Psoas muscle (tissue), 8 donors: ENCODE data around the gene CNTNAP2. TPM values are rescaled to one million over a fixed set of nuclear protein-coding genes. Genes with fewer than 3 reads are reported as not detected.

Source experiments
- ATAC-seq, 4 donors: fragments of 200-7000 bp; cut with Tn5 transposase; one replicate each; pipeline ENCODE4 v1.9.1; 2020; ENCODE audit warnings: moderate library complexity in 3 of 4, mild to moderate bottlenecking in 2 of 4
- DNase-seq, 2 donors: peaks; one replicate each; pipeline ENCODE4 v3.0.0-alpha.2; 2020
- H3K27ac ChIP-seq: fragments of 200-600 bp; one replicate; pipeline ENCODE4 v1.8.0; 2022
- H3K27me3 ChIP-seq, 3 donors: fragments of 200-600 bp in 1 of 3; one replicate each; pipeline versions ENCODE4 v1.6.1 to v1.8.0; 2013 to 2022; ENCODE audit warnings: low read length in 2 of 3, mild to moderate bottlenecking in 2 of 3, moderate library complexity in 1 of 3; ENCODE audit not compliant: insufficient read depth in 3 of 3
- H3K36me3 ChIP-seq, 2 donors: fragments of 200-600 bp in 1 of 2; one replicate each; pipeline versions ENCODE4 v1.6.1 to v1.8.0; 2013 to 2022; ENCODE audit warnings: low read depth in 1 of 2, mild to moderate bottlenecking in 1 of 2, moderate library complexity in 1 of 2; ENCODE audit not compliant: insufficient read depth in 1 of 2
- H3K4me1 ChIP-seq: fragments of 200-600 bp; one replicate; pipeline ENCODE4 v1.8.0; 2022
- H3K4me3 ChIP-seq: fragments of 200-600 bp; one replicate; pipeline ENCODE4 v1.8.0; 2022; ENCODE audit warnings: mild to moderate bottlenecking
- H3K9me3 ChIP-seq: fragments of 200-600 bp; one replicate; pipeline ENCODE4 v1.8.0; 2022
- CTCF ChIP-seq: fragments of 200-600 bp; IDR thresholded peaks from one replicate; pipeline ENCODE4 v1.8.0; 2022; ENCODE audit warnings: antibody characterized with exemption
- WGBS, 3 donors: extraction: QIAGEN DNeasy Blood & Tissue Kit; methylation state at CpG; one replicate each; pipeline versions ENCODE4 v1.1.6 to v1.1.7; 2013; 5-methylcytosine and 5-hydroxymethylcytosine counted together
- intact Hi-C, 2 donors: fragments of 100-400 bp; cut with DNase I; formaldehyde crosslinking; loops; one replicate each; pipeline versions ENCODE4 v1.11.0 to v1.14.2; 2022
- polyA plus RNA-seq, 3 donors: library from polyadenylated mRNA; stranded (reverse); fragments of 200-250 nt; gene quantifications; one replicate each; pipeline ENCODE4 v1.2.3, GENCODE V29; 2013
- total RNA-seq, 4 donors: library from RNA; stranded (reverse); fragmentation: NEBNext Ultra II Directional in 2 of 4; extraction: Animal tissue kit (Norgen Biotek cat#: 25700) in 2 of 4; gene quantifications; one replicate each; pipeline versions ENCODE4 v1.2.1 to v1.2.4, GENCODE V29; 2021 to 2023
- donor health status: healthy with polysubstance abuse.
- donor health status: DM: no; HTN: no; CAD: no; lungs with moderate emphysema.
- donor health status: Bipolar disorder and iron deficiency.
- donor health status: healthy.
- donor health status: DM: yes; HTN: yes; CAD: no.
- donor health status: DM: no; HTN: no; CAD: no.
- donor health status: DM: no; HTN: no; CAD: no.
- donor health status: DM: yes; HTN: yes; CAD: no.

Gene CNTNAP2
- total and polyA plus RNA-seq, 7 donors: 0.01 to 0.13 TPM; not detected in 5

GRCh38 chr7:146387140-146387539 lies 270.5 kb downstream of the CNTNAP2 start:
- no peaks in the 10 kb centered on the region for H3K27me3 ChIP-seq
- DNase-seq: no peak
- no peak for ATAC-seq
- no peaks in the 10 kb centered on the region for H3K36me3 ChIP-seq
- intact Hi-C loops: no loop called here
- no peak overlapping the region for H3K27ac ChIP-seq
- no peak overlapping the region for H3K4me3 ChIP-seq
- no peaks in the 10 kb centered on the region for H3K9me3 ChIP-seq
- H3K4me1 ChIP-seq: no peaks in the 10 kb centered on the region
- TF ChIP-seq CTCF: no peak
- 77 to 100% (median 96%) methylated on average over 1 of the region's 1 CpG for WGBS, 3 donors

GRCh38 chr7:146388928-146389327 lies 272.3 kb downstream of the CNTNAP2 start:
- no peak for TF ChIP-seq CTCF
- no peak for ATAC-seq
- H3K4me3 ChIP-seq: no peak overlapping the region
- intact Hi-C loops: no loop called here
- H3K27ac ChIP-seq: no peak overlapping the region
- no peaks in the 10 kb centered on the region for H3K27me3 ChIP-seq
- H3K9me3 ChIP-seq: no peaks in the 10 kb centered on the region
- no peaks in the 10 kb centered on the region for H3K4me1 ChIP-seq
- DNase-seq: no peak
- 83 to 86% (median 84%) methylated on average over 2 of the region's 2 CpGs for WGBS, 3 donors
- no peaks in the 10 kb centered on the region for H3K36me3 ChIP-seq

GRCh38 chr7:146393346-146393745 lies 276.7 kb downstream of the CNTNAP2 start:
- intact Hi-C loops: no loop called here
- no peaks in the 10 kb centered on the region for H3K36me3 ChIP-seq
- H3K27me3 ChIP-seq: no peaks in the 10 kb centered on the region
- no peak for ATAC-seq
- no peaks in the 10 kb centered on the region for H3K9me3 ChIP-seq
- no peak overlapping the region for H3K27ac ChIP-seq
- 79 to 87% (median 81%) methylated on average over 2 of the region's 2 CpGs for WGBS, 3 donors
- TF ChIP-seq CTCF: no peak
- no peaks in the 10 kb centered on the region for H3K4me1 ChIP-seq
- no peak overlapping the region for H3K4me3 ChIP-seq
- DNase-seq: no peak

GRCh38 chr7:146397141-146397540 lies 280.5 kb downstream of the CNTNAP2 start:
- no peak for TF ChIP-seq CTCF
- Histone ChIP-seq H3K4me1 (no peaks in the 10 kb centered on the region), H3K4me3 (no peak overlapping the region), H3K36me3 (no peaks in the 10 kb centered on the region), H3K27ac (no peak overlapping the region), H3K27me3 (no peaks in the 10 kb centered on the region), H3K9me3 (no peaks in the 10 kb centered on the region)
- DNase-seq (no peak), ATAC-seq (no peak)
- 0 to 92% (median 0%) methylated on average over 1 of the region's 1 CpG for WGBS, 3 donors
- intact Hi-C loops: no loop called here

GRCh38 chr7:146401939-146402338 lies 285.3 kb downstream of the CNTNAP2 start:
- TF ChIP-seq CTCF: no peak
- Histone ChIP-seq H3K36me3 (no peaks in the 10 kb centered on the region), H3K4me3 (no peak overlapping the region), H3K4me1 (no peaks in the 10 kb centered on the region), H3K9me3 (no peaks in the 10 kb centered on the region), H3K27me3 (no peaks in the 10 kb centered on the region), H3K27ac (no peak overlapping the region)
- no peak for DNase-seq
- WGBS, 3 donors: 72 to 87% (median 81%) methylated on average over 3 of the region's 3 CpGs
- intact Hi-C loops: no loop called here
- no peak for ATAC-seq
